H9 (cell line): ENCODE results near the gene TMEM150B. TPM values are rescaled to one million over a fixed set of nuclear protein-coding genes. Genes with fewer than 3 reads are reported as not detected.
A peak's percentile ranks its signal among the peaks of the same experiment; 100 is the strongest.

Experiments used
- DNase-seq: peaks from one replicate; pipeline ENCODE4 v3.0.0-alpha.2; 2017
- H2AFZ ChIP-seq: one replicate; pipeline ENCODE4 v1.6.1; 2013; ENCODE audit warnings: mild to moderate bottlenecking, low read length, control low read depth, moderate library complexity
- H2AK5ac ChIP-seq: 2 replicates; pipeline ENCODE4 v1.6.1; 2013; ENCODE audit warnings: low read length, control low read depth, mixed read lengths; ENCODE audit not compliant: insufficient read length
- H2BK120ac ChIP-seq: one replicate; pipeline ENCODE4 v1.6.1; 2013; ENCODE audit warnings: low read depth, mild to moderate bottlenecking, low read length, control low read depth, inconsistent platforms; ENCODE audit not compliant: poor library complexity, severe bottlenecking
- H2BK12ac ChIP-seq: 2 replicates; pipeline ENCODE4 v1.6.1; 2013; ENCODE audit warnings: low read length, control low read depth, mixed read lengths, low read depth; ENCODE audit not compliant: insufficient read length
- H2BK15ac ChIP-seq: 2 replicates; pipeline ENCODE4 v1.6.1; 2013; ENCODE audit warnings: low read depth, low read length, control low read depth
- H2BK20ac ChIP-seq: one replicate; pipeline ENCODE4 v1.6.1; 2013; ENCODE audit warnings: low read depth, mild to moderate bottlenecking, low read length, control low read depth, inconsistent platforms; ENCODE audit not compliant: poor library complexity, severe bottlenecking
- H2BK5ac ChIP-seq: 2 replicates; pipeline ENCODE4 v1.6.1; 2013; ENCODE audit warnings: low read length, control low read depth, mixed read lengths; ENCODE audit not compliant: insufficient read length
- H3K14ac ChIP-seq: 2 replicates; pipeline ENCODE4 v1.6.1; 2013; ENCODE audit warnings: low read length, control low read depth; ENCODE audit not compliant: insufficient read depth
- H3K18ac ChIP-seq: 2 replicates; pipeline ENCODE4 v1.6.1; 2013; ENCODE audit warnings: low read depth, mild to moderate bottlenecking, mixed read lengths, low read length, control low read depth; ENCODE audit not compliant: insufficient read length
- H3K23ac ChIP-seq: 2 replicates; pipeline ENCODE4 v1.6.1; 2013; ENCODE audit warnings: low read length, control low read depth, mixed read lengths, low read depth; ENCODE audit not compliant: insufficient read length
- H3K23me2 ChIP-seq: 2 replicates; pipeline ENCODE4 v1.6.1; 2013; ENCODE audit warnings: low read depth, mild to moderate bottlenecking, mixed read lengths, low read length, control low read depth; ENCODE audit not compliant: insufficient read length, poor library complexity, severe bottlenecking
- H3K27ac ChIP-seq: 2 replicates; pipeline ENCODE4 v1.5.1; 2013; ENCODE audit warnings: low read length, control low read depth, mixed read lengths, low read depth; ENCODE audit not compliant: insufficient read length
- H3K27me3 ChIP-seq: 2 replicates; pipeline ENCODE4 v1.6.1; 2013; ENCODE audit warnings: low read length, control low read depth, inconsistent platforms; ENCODE audit not compliant: insufficient read depth
- H3K4ac ChIP-seq: 2 replicates; pipeline ENCODE4 v1.6.1; 2013; ENCODE audit warnings: low read depth, mild to moderate bottlenecking, control low read depth, inconsistent platforms, low read length, moderate library complexity
- H3K4me1 ChIP-seq: 2 replicates; pipeline ENCODE4 v1.6.1; 2013; ENCODE audit warnings: low read length, control low read depth, inconsistent platforms; ENCODE audit not compliant: insufficient read depth
- H3K4me2 ChIP-seq: 2 replicates; pipeline ENCODE4 v1.6.1; 2013; ENCODE audit warnings: low read length, control low read depth, mixed read lengths; ENCODE audit not compliant: insufficient read length, insufficient read depth
- H3K56ac ChIP-seq: 2 replicates; pipeline ENCODE4 v1.6.1; 2013; ENCODE audit warnings: low read depth, mild to moderate bottlenecking, mixed read lengths, low read length, control low read depth; ENCODE audit not compliant: insufficient read length
- H3K79me1 ChIP-seq: 2 replicates; pipeline ENCODE4 v1.6.1; 2013; ENCODE audit warnings: low read depth, mild to moderate bottlenecking, moderate library complexity, low read length, control low read depth, inconsistent platforms; ENCODE audit not compliant: insufficient read depth, poor library complexity, severe bottlenecking
- H3K79me2 ChIP-seq: 2 replicates; pipeline ENCODE4 v1.6.1; 2013; ENCODE audit warnings: low read length, control low read depth, inconsistent platforms; ENCODE audit not compliant: insufficient read depth
- H3K9ac ChIP-seq: 2 replicates; pipeline ENCODE4 v1.6.1; 2013; ENCODE audit warnings: low read length, control low read depth, mixed read lengths; ENCODE audit not compliant: insufficient read length; ENCODE audit errors: extremely low read depth
- H3K9me3 ChIP-seq: one replicate; pipeline ENCODE4 v1.6.1; 2013; ENCODE audit warnings: low read depth, low read length, inconsistent platforms; ENCODE audit not compliant: control insufficient read depth
- H3T11ph ChIP-seq: one replicate; pipeline ENCODE4 v1.6.1; 2013; ENCODE audit warnings: mild to moderate bottlenecking, low read length, control low read depth, inconsistent platforms
- H4K20me1 ChIP-seq: one replicate; pipeline ENCODE4 v1.6.1; 2013; ENCODE audit not compliant: control insufficient read depth, insufficient read length, insufficient read depth
- H4K5ac ChIP-seq: 2 replicates; pipeline ENCODE4 v1.6.1; 2013; ENCODE audit warnings: low read depth, mild to moderate bottlenecking, mixed read lengths, low read length, control low read depth; ENCODE audit not compliant: insufficient read length
- H4K8ac ChIP-seq: replicated peaks from 2 replicates; pipeline ENCODE4 v1.6.1; 2013; ENCODE audit warnings: low read length, control low read depth, mixed read lengths, low read depth; ENCODE audit not compliant: insufficient read length
- H4K91ac ChIP-seq: 2 replicates; pipeline ENCODE4 v1.6.1; 2013; ENCODE audit warnings: low read depth, mild to moderate bottlenecking, moderate library complexity, mixed read lengths, low read length, control low read depth; ENCODE audit not compliant: insufficient read length
- H3K27ac Mint-ChIP-seq, 3 experiments: 2 replicates in 2 of 3; 3 replicates in 1 of 3; pipeline ENCODE4 v1.8.0; 2020 to 2021; ENCODE audit warnings: mixed read lengths in 3 of 3, mild to moderate bottlenecking in 1 of 3, moderate library complexity in 1 of 3
- H3K27me3 Mint-ChIP-seq: 2 replicates; pipeline ENCODE4 v1.8.0; 2021; ENCODE audit warnings: low read depth, mild to moderate bottlenecking, moderate library complexity, mixed read lengths
- H3K36me3 Mint-ChIP-seq, 3 experiments: 2 replicates in 2 of 3; 3 replicates in 1 of 3; pipeline ENCODE4 v1.8.0; 2020 to 2021; ENCODE audit warnings: low read depth in 3 of 3, mixed read lengths in 3 of 3; ENCODE audit not compliant: insufficient read depth in 1 of 3
- H3K4me1 Mint-ChIP-seq, 2 experiments: 2 replicates each; pipeline ENCODE4 v1.8.0; 2020; ENCODE audit warnings: mixed read lengths in 2 of 2
- H3K4me3 Mint-ChIP-seq, 2 experiments: 2 replicates in 1 of 2; 3 replicates in 1 of 2; pipeline ENCODE4 v1.8.0; 2020 to 2021; ENCODE audit warnings: mild to moderate bottlenecking in 2 of 2, mixed read lengths in 2 of 2, moderate library complexity in 1 of 2
- H3K9me3 Mint-ChIP-seq, 2 experiments: 2 replicates in 1 of 2; 3 replicates in 1 of 2; pipeline ENCODE4 v1.8.0; 2020; ENCODE audit warnings: mild to moderate bottlenecking in 2 of 2, mixed read lengths in 2 of 2, moderate library complexity in 1 of 2
- WGBS: extraction: QIAGEN DNeasy Blood & Tissue Kit; methylation state at CpG from one replicate; pipeline ENCODE4 v1.1.7; 2013; ENCODE audit warnings: missing lambda C conversion rate, low lambda C conversion rate, mixed read lengths; ENCODE audit not compliant: insufficient read length; ENCODE audit errors: extremely low coverage; 5-methylcytosine and 5-hydroxymethylcytosine counted together
- total RNA-seq: library from RNA; stranded (reverse); gene quantifications from 2 replicates; pipeline ENCODE4 v1.2.1, GENCODE V29; 2021
- TF ChIP-seq, protein P1 (sequence below): fragments of 200-600 bp; sonication (generic); conservative IDR thresholded peaks from 3 replicates; pipeline ENCODE4 v1.8.0; 2021; ENCODE audit warnings: antibody characterized with exemption, mild to moderate bottlenecking

TMEM150B gene
- total RNA-seq, 1 experiment from 2014 or later = 0.63 TPM

GRCh38 chr19:55345818-55346724, 20.9 kb upstream of the TMEM150B start:
- Histone ChIP-seq H3K9ac (no peak overlapping the region), H2AFZ (no peak overlapping the region), H2BK15ac (no peak overlapping the region), H2BK12ac (no peak overlapping the region), H3K79me1 (no peaks in the 10 kb centered on the region), H2BK120ac (no peak overlapping the region), H3K4me1 (peaks cover 2% of the 10 kb centered on the region; the same call in 1 of the 2 replicates), H3K56ac (no peak overlapping the region), H3K27ac (no peak overlapping the region), H3K23ac (no peak overlapping the region), H4K8ac (no peak overlapping the region), H4K5ac (no peak overlapping the region), H2AK5ac (no peak overlapping the region), H3K27me3 (no peaks in the 10 kb centered on the region), H3K23me2 (peaks cover 3% of the 10 kb centered on the region), H3K18ac (no peak overlapping the region), H4K20me1 (no peaks in the 10 kb centered on the region), H3K14ac (no peak overlapping the region), H3K9me3 (no peaks in the 10 kb centered on the region), H3K4ac (no peak overlapping the region), H2BK5ac (no peak overlapping the region), H3K79me2 (no peaks in the 10 kb centered on the region), H3K4me2 (no peak overlapping the region), H4K91ac (no peak overlapping the region), H2BK20ac (no peak overlapping the region), H3T11ph (no peak overlapping the region)
- no peak overlapping the region for H3K4me3 Mint-ChIP-seq
- peaks cover 45 to 67% of the 10 kb centered on the region in 2 experiments for H3K4me1 Mint-ChIP-seq
- DNase-seq = no peak
- TF ChIP-seq, protein P1, sequence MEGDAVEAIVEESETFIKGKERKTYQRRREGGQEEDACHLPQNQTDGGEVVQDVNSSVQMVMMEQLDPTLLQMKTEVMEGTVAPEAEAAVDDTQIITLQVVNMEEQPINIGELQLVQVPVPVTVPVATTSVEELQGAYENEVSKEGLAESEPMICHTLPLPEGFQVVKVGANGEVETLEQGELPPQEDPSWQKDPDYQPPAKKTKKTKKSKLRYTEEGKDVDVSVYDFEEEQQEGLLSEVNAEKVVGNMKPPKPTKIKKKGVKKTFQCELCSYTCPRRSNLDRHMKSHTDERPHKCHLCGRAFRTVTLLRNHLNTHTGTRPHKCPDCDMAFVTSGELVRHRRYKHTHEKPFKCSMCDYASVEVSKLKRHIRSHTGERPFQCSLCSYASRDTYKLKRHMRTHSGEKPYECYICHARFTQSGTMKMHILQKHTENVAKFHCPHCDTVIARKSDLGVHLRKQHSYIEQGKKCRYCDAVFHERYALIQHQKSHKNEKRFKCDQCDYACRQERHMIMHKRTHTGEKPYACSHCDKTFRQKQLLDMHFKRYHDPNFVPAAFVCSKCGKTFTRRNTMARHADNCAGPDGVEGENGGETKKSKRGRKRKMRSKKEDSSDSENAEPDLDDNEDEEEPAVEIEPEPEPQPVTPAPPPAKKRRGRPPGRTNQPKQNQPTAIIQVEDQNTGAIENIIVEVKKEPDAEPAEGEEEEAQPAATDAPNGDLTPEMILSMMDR = no peak
- peaks cover 27 to 58% (median 54%) of the 10 kb centered on the region in 3 experiments; a peak in 6 of 7 replicates for H3K36me3 Mint-ChIP-seq
- H3K27ac Mint-ChIP-seq = peak overlapping the region in 1 of 3 experiments; percentile 89; a peak in 1 of 7 replicates
- peaks cover 7% of the 10 kb centered on the region for H3K27me3 Mint-ChIP-seq
- H3K9me3 Mint-ChIP-seq = no peaks in the 10 kb centered on the region
- no CpG with 5 or more reads among the region's 43 CpGs for WGBS
